Mucosa of rectum (tissue), 2 donors: ENCODE data around the gene MED10.

Source experiments
- H3K27ac ChIP-seq, 2 donors: one replicate each; pipeline ENCODE4 v1.7.0; 2013; ENCODE audit warnings: inconsistent platforms in 2 of 2, low read depth in 2 of 2, low read length in 2 of 2
- H3K27me3 ChIP-seq, 2 donors: one replicate each; pipeline ENCODE4 v1.7.0; 2013; ENCODE audit warnings: low read length in 2 of 2; ENCODE audit not compliant: control insufficient read depth in 2 of 2, insufficient read depth in 2 of 2
- H3K36me3 ChIP-seq, 2 donors: one replicate each; pipeline ENCODE4 v1.7.0; 2013; ENCODE audit warnings: low read length in 2 of 2; ENCODE audit not compliant: control insufficient read depth in 2 of 2, insufficient read depth in 2 of 2
- H3K4me1 ChIP-seq, 2 donors: one replicate each; pipeline ENCODE4 v1.7.0; 2013; ENCODE audit warnings: low read length in 2 of 2, mild to moderate bottlenecking in 1 of 2; ENCODE audit not compliant: control insufficient read depth in 2 of 2, insufficient read depth in 2 of 2
- H3K4me3 ChIP-seq, 2 donors: one replicate each; pipeline ENCODE4 v1.7.0; 2013; ENCODE audit warnings: low read length in 2 of 2
- H3K9ac ChIP-seq, 2 donors: one replicate each; pipeline ENCODE4 v1.7.0; 2013; ENCODE audit warnings: low read length in 2 of 2, low read depth in 1 of 2, mild to moderate bottlenecking in 1 of 2
- H3K9me3 ChIP-seq, 2 donors: one replicate each; pipeline ENCODE4 v1.7.0; 2013; ENCODE audit warnings: low read length in 2 of 2; ENCODE audit not compliant: control insufficient read depth in 2 of 2
- donor health status: healthy.
- donor health status: Normal muscosa, but diverticular disease.

Gene MED10

GRCh38 chr5:6399980-6400910, 21.9 kb upstream of the MED10 start:
- Histone ChIP-seq H3K4me1 (no peaks in the 10 kb centered on the region), H3K27ac (no peak overlapping the region), H3K36me3 (no peaks in the 10 kb centered on the region), H3K27me3 (peaks cover 0 to 2% of the 10 kb centered on the region in 2 donors), H3K9me3 (no peaks in the 10 kb centered on the region), H3K9ac (no peak overlapping the region), H3K4me3 (no peak overlapping the region)

GRCh38 chr5:6398570-6399230, 20.4 kb upstream of the MED10 start:
- Histone ChIP-seq H3K4me3 (no peak overlapping the region), H3K9ac (no peak overlapping the region), H3K9me3 (no peaks in the 10 kb centered on the region), H3K36me3 (no peaks in the 10 kb centered on the region), H3K27ac (no peak overlapping the region), H3K4me1 (no peaks in the 10 kb centered on the region), H3K27me3 (peaks cover 0 to 2% of the 10 kb centered on the region in 2 donors)

- Histone ChIP-seq H3K4me3 (no peak overlapping the region), H3K27me3 (no peaks in the 10 kb centered on the region), H3K27ac (no peak overlapping the region), H3K36me3 (no peaks in the 10 kb centered on the region), H3K9me3 (no peaks in the 10 kb centered on the region), H3K4me1 (no peaks in the 10 kb centered on the region), H3K9ac (no peak overlapping the region)
Observed at GRCh38 chr5:6397536-6398269, 19.4 kb upstream of the MED10 start.

GRCh38 chr5:6396836-6397535, 18.6 kb upstream of the MED10 start:
- H3K9ac ChIP-seq: no peak overlapping the region
- no peak overlapping the region for H3K4me3 ChIP-seq
- H3K27me3 ChIP-seq: no peaks in the 10 kb centered on the region
- H3K4me1 ChIP-seq: no peaks in the 10 kb centered on the region
- no peaks in the 10 kb centered on the region for H3K9me3 ChIP-seq
- H3K27ac ChIP-seq: no peak overlapping the region
- H3K36me3 ChIP-seq: no peaks in the 10 kb centered on the region

GRCh38 chr5:6396043-6396442, 17.7 kb upstream of the MED10 start:
- Histone ChIP-seq H3K9me3 (no peaks in the 10 kb centered on the region), H3K36me3 (no peaks in the 10 kb centered on the region), H3K27me3 (no peaks in the 10 kb centered on the region), H3K27ac (no peak overlapping the region), H3K9ac (no peak overlapping the region), H3K4me1 (no peaks in the 10 kb centered on the region), H3K4me3 (no peak overlapping the region)

- Histone ChIP-seq H3K27me3 (peaks cover 0 to under 1% of the 10 kb centered on the region in 2 donors), H3K9ac (no peak overlapping the region), H3K4me3 (no peak overlapping the region), H3K4me1 (no peaks in the 10 kb centered on the region), H3K36me3 (no peaks in the 10 kb centered on the region), H3K27ac (no peak overlapping the region), H3K9me3 (no peaks in the 10 kb centered on the region)
Observed at GRCh38 chr5:6395621-6396020, 17.3 kb upstream of the MED10 start.

- Histone ChIP-seq H3K9me3 (no peaks in the 10 kb centered on the region), H3K36me3 (no peaks in the 10 kb centered on the region), H3K27me3 (peaks cover 0 to 3% of the 10 kb centered on the region in 2 donors), H3K9ac (no peak overlapping the region), H3K27ac (no peak overlapping the region), H3K4me3 (no peak overlapping the region), H3K4me1 (no peaks in the 10 kb centered on the region)
Observed at GRCh38 chr5:6395102-6395445, 16.7 kb upstream of the MED10 start.

- no peak overlapping the region for H3K27ac ChIP-seq
- H3K9me3 ChIP-seq: no peaks in the 10 kb centered on the region
- no peaks in the 10 kb centered on the region for H3K36me3 ChIP-seq
- H3K27me3 ChIP-seq: peaks cover 0 to 3% of the 10 kb centered on the region in 2 donors
- no peak overlapping the region for H3K4me3 ChIP-seq
- H3K9ac ChIP-seq: no peak overlapping the region
- H3K4me1 ChIP-seq: no peaks in the 10 kb centered on the region
Observed at GRCh38 chr5:6394429-6395101, 16.2 kb upstream of the MED10 start.

GRCh38 chr5:6393596-6394194, 15.3 kb upstream of the MED10 start:
- Histone ChIP-seq H3K9ac (no peak overlapping the region), H3K4me3 (no peak overlapping the region), H3K36me3 (no peaks in the 10 kb centered on the region), H3K9me3 (no peaks in the 10 kb centered on the region), H3K27ac (no peak overlapping the region), H3K4me1 (no peaks in the 10 kb centered on the region), H3K27me3 (peaks cover 0 to 3% of the 10 kb centered on the region in 2 donors)
